Neutrophil (primary cell): Measurements from ENCODE around the gene GCN1.
"Not testable (repeated sequence)": the region's sequence is repeated elsewhere in the genome, so short reads cannot be mapped to it uniquely, and the experiment has no call there.

Experiments
- H3K27ac ChIP-seq: fragments of 200-600 bp; sonication (generic); 2 replicates; pipeline ENCODE4 v1.5.1; 2016; ENCODE audit warnings: mild to moderate bottlenecking, moderate library complexity
- H3K27me3 ChIP-seq: fragments of 200-600 bp; sonication (generic); 2 replicates; pipeline ENCODE4 v1.6.0; 2016; ENCODE audit warnings: mild to moderate bottlenecking
- H3K36me3 ChIP-seq: fragments of 200-600 bp; sonication (generic); 2 replicates; pipeline ENCODE4 v1.5.1; 2017
- H3K4me1 ChIP-seq, 2 experiments: fragments of 200-600 bp in 1 of 2; sonication (generic) in 1 of 2; 1 replicate in 1 of 2; 2 replicates in 1 of 2; pipeline versions ENCODE4 v1.5.1 to v1.6.1; 2013 to 2016; ENCODE audit warnings: low read depth in 1 of 2, low read length in 1 of 2, mild to moderate bottlenecking in 1 of 2, moderate library complexity in 1 of 2; ENCODE audit not compliant: control insufficient read depth in 1 of 2, insufficient read depth in 1 of 2
- H3K4me3 ChIP-seq, 2 experiments: fragments of 200-600 bp in 1 of 2; sonication (generic) in 1 of 2; 1 replicate in 1 of 2; 2 replicates in 1 of 2; pipeline ENCODE4 v1.5.1; 2013 to 2016; ENCODE audit warnings: low read depth in 1 of 2, low read length in 1 of 2, mild to moderate bottlenecking in 1 of 2, moderate library complexity in 1 of 2
- H3K9me3 ChIP-seq: fragments of 200-600 bp; sonication (generic); 2 replicates; pipeline ENCODE4 v1.5.1; 2016
- TF ChIP-seq, protein P1 (sequence below): fragments of 200-600 bp; sonication (generic); IDR thresholded peaks from 2 replicates; pipeline ENCODE4 v1.5.1; 2016; ENCODE audit warnings: antibody characterized with exemption

The GCN1 gene

DNA sequence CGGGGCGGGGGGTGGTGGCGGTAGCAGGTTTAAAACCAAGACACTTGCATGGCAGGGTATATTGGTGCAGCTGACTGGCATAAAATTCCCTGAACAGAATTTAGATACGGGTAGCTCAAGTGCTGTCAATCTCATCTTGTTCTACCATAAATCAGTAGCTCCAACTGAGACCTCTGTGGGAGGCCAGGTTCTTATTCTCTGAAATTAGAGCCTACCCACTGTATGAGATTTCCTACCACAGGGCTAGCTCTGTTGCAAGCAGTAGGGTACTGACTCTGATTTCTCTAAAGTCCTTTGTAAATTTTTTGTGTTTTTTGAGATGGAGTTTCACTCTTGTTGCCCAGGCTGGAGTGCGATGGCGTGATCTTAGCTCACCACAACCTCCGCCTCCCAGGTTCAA, 9.7 kb upstream of the GCN1 start:
- TF ChIP-seq, protein P1, sequence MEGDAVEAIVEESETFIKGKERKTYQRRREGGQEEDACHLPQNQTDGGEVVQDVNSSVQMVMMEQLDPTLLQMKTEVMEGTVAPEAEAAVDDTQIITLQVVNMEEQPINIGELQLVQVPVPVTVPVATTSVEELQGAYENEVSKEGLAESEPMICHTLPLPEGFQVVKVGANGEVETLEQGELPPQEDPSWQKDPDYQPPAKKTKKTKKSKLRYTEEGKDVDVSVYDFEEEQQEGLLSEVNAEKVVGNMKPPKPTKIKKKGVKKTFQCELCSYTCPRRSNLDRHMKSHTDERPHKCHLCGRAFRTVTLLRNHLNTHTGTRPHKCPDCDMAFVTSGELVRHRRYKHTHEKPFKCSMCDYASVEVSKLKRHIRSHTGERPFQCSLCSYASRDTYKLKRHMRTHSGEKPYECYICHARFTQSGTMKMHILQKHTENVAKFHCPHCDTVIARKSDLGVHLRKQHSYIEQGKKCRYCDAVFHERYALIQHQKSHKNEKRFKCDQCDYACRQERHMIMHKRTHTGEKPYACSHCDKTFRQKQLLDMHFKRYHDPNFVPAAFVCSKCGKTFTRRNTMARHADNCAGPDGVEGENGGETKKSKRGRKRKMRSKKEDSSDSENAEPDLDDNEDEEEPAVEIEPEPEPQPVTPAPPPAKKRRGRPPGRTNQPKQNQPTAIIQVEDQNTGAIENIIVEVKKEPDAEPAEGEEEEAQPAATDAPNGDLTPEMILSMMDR = no peak
- H3K9me3 ChIP-seq = no peaks in the 10 kb centered on the region
- no peak overlapping the region for H3K27ac ChIP-seq

DNA sequence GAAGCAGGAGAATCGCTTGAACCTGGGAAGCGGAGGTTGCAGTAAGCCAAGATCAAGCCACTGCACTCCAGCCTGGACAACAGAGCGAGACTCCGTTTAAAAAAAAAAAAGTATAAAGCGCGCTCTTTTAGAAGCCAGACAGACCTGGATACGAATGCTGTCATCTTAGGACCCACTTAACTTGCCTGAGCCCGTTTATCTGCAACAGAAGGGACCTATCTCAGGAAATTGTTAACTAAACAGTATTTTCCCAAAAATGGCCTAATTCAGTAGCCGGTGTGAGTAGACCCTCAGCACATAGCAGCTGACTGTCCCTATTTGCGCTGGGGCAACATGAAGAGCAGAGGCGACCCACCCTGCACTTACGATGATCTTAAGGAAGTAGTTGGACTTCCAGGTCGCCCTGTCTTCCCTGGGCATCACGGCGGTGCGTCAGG, 5.9 kb upstream of the GCN1 start:
- H3K36me3 ChIP-seq = peaks cover 5% of the 10 kb centered on the region
- peaks cover 18 to 21% of the 10 kb centered on the region in 2 experiments for H3K4me1 ChIP-seq
- H3K9me3 ChIP-seq = no peaks in the 10 kb centered on the region
- peak overlapping the region; percentile 70 to 93 for H3K4me3 ChIP-seq
- peak overlapping the region; percentile 69 for H3K27ac ChIP-seq
- TF ChIP-seq, protein P1 = no peak
- no peaks in the 10 kb centered on the region for H3K27me3 ChIP-seq

More for the DNA sequence above, 9.7 kb upstream of the GCN1 start:
- no peaks in the 10 kb centered on the region for H3K27me3 ChIP-seq
- H3K4me3 ChIP-seq = no peak overlapping the region
- H3K4me1 ChIP-seq = peaks cover 18 to 20% of the 10 kb centered on the region in 2 experiments
- no peaks in the 10 kb centered on the region for H3K36me3 ChIP-seq

DNA sequence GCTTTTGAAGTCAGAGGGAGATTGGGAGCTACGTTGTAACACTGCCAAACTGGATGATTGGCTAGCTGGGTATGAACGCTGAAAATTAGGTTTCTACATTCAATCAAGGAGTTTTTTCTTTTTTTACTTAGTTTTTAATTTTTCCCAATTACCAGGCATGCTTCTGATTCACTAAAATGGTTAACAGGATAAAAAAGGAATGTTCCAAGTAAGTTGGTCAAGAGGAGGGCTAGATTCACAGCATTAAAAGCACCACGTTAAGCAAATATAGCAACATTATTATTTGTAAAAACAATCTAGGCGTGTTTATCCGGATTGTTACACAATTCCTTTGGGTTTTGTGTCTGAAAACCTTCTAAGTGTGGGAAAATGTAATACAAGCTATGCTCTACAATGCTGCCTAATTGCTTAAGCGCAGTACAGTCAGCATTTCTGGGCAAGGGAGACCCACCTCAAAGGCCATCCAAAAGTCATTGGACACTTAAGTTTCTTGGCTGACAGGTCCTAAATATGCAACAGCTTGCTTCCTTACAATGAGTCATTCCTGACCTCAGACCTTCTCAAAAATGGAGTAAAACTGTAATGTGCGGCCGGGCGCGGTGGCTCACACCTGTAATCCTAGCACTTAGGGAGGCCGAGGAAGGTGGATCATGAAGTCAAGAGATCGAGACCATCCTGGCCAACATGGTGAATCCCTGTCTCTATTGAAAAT, 5.2 kb upstream of the GCN1 start:
- TF ChIP-seq, protein P1 = no peak
- Histone ChIP-seq H3K36me3 (peaks cover 5% of the 10 kb centered on the region), H3K27me3 (no peaks in the 10 kb centered on the region), H3K4me3 (peak overlapping the region in 1 of 2 experiments; percentile 70), H3K9me3 (no peaks in the 10 kb centered on the region), H3K4me1 (peaks cover 23 to 27% of the 10 kb centered on the region in 2 experiments), H3K27ac (no peak overlapping the region)

DNA sequence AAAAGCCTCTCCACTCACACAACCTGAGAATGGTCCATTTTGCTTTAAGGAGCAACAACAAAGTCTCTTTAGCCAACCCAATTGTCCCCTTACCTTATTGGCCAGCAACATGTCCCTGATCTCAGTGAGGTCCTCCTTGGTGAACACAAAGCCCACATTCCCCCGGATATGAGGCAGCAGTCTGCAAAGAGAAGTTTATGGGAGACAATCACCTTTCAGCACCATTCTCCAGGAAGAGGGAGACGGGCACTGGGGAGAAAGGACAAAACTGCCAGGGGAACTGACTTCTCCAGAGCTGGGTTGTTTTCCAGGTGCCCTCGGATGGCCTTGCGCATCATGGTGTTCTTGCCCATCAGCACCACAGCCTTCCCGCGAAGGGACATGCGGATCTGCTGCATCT, 4.5 kb upstream of the GCN1 start:
- no peak overlapping the region for H3K4me3 ChIP-seq
- H3K4me1 ChIP-seq = peaks cover 29 to 34% of the 10 kb centered on the region in 2 experiments
- H3K27ac ChIP-seq = no peak overlapping the region
- H3K36me3 ChIP-seq = peaks cover 5% of the 10 kb centered on the region
- no peaks in the 10 kb centered on the region for H3K9me3 ChIP-seq
- H3K27me3 ChIP-seq = no peaks in the 10 kb centered on the region
- TF ChIP-seq, protein P1 = no peak

DNA sequence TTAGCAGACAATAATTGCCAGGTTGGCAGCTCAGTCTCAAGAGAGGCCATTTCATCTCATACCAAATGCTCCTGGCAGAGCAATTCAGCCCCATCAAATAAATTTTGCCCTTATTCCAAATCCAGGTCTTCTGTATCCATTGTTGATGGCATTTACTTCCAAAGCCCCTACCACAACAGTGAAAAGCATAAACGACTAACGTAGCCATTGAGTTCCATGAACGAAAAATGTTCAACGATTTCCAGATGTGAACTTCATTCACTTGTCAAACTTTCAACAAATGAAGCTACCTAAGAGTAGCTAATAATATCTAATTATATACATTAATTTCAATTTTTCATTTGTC, 3.0 kb upstream of the GCN1 start:
- Histone ChIP-seq H3K4me1 (peaks cover 36 to 40% of the 10 kb centered on the region in 2 experiments), H3K4me3 (no peak overlapping the region), H3K27ac (no peak overlapping the region)

DNA sequence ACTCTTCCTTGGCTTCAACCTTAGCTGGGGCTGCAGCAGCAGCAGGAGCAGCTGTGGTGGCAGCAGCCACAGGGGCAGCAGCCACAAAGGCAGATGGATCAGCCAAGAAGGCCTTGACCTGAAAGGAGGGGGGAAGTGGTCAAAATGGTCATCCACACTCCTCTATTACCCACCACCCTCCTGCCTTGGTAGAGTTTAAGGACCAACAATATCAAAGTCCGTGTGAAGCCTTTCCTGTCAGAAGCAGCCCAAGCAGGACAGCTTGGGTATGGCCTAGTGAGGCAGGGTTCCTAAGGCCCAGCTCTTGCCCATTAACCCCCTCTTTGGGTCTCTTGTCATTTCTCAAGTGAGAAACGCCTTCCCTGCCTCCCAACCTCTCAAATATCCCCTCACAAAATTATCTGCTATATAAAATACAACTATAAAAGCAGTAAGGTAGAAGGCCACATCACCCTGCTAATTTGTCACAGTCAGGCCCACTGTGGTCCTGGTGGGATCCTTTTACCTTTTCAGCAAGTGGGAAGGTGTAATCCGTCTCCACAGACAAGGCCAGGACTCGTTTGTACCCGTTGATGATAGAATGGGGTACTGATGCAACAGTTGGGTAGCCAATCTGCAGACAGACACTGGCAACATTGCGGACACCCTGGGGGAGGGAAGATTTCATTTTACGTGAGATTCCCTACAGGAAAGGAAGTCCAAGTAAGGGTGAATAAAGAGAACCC, 2.5 kb upstream of the GCN1 start:
- H3K4me3 ChIP-seq, H3K9me3 ChIP-seq, H3K27me3 ChIP-seq, H3K36me3 ChIP-seq, H3K27ac ChIP-seq: not testable (repeated sequence)
- peaks cover 33 to 37% of the 10 kb centered on the region in 2 experiments for H3K4me1 ChIP-seq

More for the DNA sequence above, 3.0 kb upstream of the GCN1 start:
- TF ChIP-seq, protein P1 = no peak
- no peaks in the 10 kb centered on the region for H3K9me3 ChIP-seq
- H3K36me3 ChIP-seq = peaks cover 5% of the 10 kb centered on the region
- no peaks in the 10 kb centered on the region for H3K27me3 ChIP-seq
